GM19193 (cell line): ENCODE measurements around the gene MYL7.

Experiments used
- POLR2A ChIP-seq: IDR thresholded peaks from 4 replicates; pipeline ENCODE4 v1.6.1; 2011; ENCODE audit not compliant: insufficient read depth, insufficient read length; ENCODE audit errors: extremely low read depth

The MYL7 gene

GRCh38 chr7:44106311-44107065, 34.6 kb downstream of the MYL7 start:
- no peak for TF ChIP-seq POLR2A

GRCh38 chr7:44105832-44106231, 35.3 kb downstream of the MYL7 start:
- TF ChIP-seq POLR2A = no peak

- no peak for TF ChIP-seq POLR2A
Measured at GRCh38 chr7:44104860-44105771, 36.0 kb downstream of the MYL7 start.

- TF ChIP-seq POLR2A = no peak
Measured at GRCh38 chr7:44103923-44104859, 36.9 kb downstream of the MYL7 start, which contains the start of gene AEBP1. TSS of gene AEBP1 (plus strand) at chr7:44104345. CDS start at chr7:44104666, 321 bp downstream.

- TF ChIP-seq POLR2A = no peak
Measured at GRCh38 chr7:44103566-44103922, 37.6 kb downstream of the MYL7 start.

- TF ChIP-seq POLR2A = no peak
Measured at GRCh38 chr7:44102846-44103565, 38.1 kb downstream of the MYL7 start.

GRCh38 chr7:44101966-44102845, 38.9 kb downstream of the MYL7 start:
- no peak for TF ChIP-seq POLR2A

- TF ChIP-seq POLR2A = no peak
Measured at GRCh38 chr7:44101303-44101965, 39.7 kb downstream of the MYL7 start.

GRCh38 chr7:44100458-44101302, 40.5 kb downstream of the MYL7 start:
- TF ChIP-seq POLR2A = no peak

- TF ChIP-seq POLR2A = no peak
Measured at GRCh38 chr7:44099669-44100068, 41.5 kb downstream of the MYL7 start.

- no peak for TF ChIP-seq POLR2A
Measured at GRCh38 chr7:44098092-44099068, 42.8 kb downstream of the MYL7 start.
